ENCODE measurements around the gene TNFSF9. TPM values are rescaled to one million over a fixed set of nuclear protein-coding genes. Genes with fewer than 3 reads are reported as not detected.

TNFSF9 gene
- polyA plus RNA-seq, 1 of the 3 experiments (the other 2 are of a cell fraction), result 10.7 TPM

DNA sequence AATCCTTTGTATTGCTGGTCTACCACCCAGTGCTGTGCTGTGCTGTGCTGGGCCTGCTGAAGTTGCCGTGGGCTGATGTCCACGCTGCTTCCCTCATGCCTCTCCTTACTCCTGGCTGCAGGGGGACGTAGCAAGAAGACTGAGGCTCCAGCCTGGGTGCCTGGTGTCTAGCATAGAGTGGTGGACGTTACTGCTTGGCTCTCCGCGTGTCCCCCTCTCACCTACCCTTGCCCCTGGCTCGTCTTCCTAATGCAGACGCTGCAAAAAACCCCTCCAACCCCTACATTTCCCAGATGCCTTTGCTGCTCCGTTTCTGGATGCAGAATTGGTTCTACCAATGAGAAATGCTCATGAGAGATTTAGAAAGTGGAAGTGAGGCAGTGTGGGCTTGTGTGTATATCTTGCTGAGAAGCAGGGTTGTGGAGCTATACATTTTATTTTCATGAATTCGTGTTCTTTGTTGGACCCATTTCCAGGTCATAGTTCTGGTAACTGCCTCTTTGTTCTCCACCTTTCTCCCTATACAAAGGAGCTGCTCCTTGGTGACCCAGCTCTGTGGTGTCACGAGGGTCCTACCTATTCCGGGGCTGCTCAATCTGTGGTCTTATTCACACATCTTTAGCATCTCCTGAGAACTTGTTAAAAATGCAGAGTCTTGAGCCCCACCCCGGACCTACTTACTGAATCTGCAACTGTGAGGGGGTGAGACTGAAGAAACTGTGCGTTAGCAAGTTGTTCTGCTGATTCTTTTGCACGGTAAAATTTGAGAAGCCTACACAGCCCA lies 41.4 kb upstream of the TNFSF9 start:
- 32% methylated on average over 15 of the region's 15 CpGs for WGBS (ENCODE audit: low lambda C conversion rate)
- Histone ChIP-seq H3K9ac (no peak overlapping the region), H3K27ac (ENCODE audit: low read depth in 2 of 2, low read length in 1 of 2) (no peak overlapping the region), H3K9me2 (no peaks in the 10 kb centered on the region), H3K4me1 (ENCODE audit: control insufficient read depth in 1 of 2, insufficient read depth in 2 of 2, low read depth in 1 of 2, low read length in 1 of 2) (no peaks in the 10 kb centered on the region; a peak in 1 of 4 replicates), H3K4me2 (peak overlapping the region; percentile 5; the same call in 1 of the 2 replicates), H3K9me3 (no peaks in the 10 kb centered on the region), H3K79me2 (ENCODE audit: insufficient read depth) (no peaks in the 10 kb centered on the region), H3K27me3 (ENCODE audit: insufficient read depth) (no peaks in the 10 kb centered on the region), H3K4me3 (ENCODE audit: low read depth in 2 of 2, low read length in 1 of 2) (no peak overlapping the region), H3K36me3 (replicated peaks in 1 of 2; ENCODE audit: control insufficient read depth in 1 of 2, insufficient read depth in 2 of 2, low read length in 1 of 2) (no peaks in the 10 kb centered on the region), H2AFZ (ENCODE audit: low read depth) (peak overlapping the region; percentile 46; the same call in 1 of the 2 replicates), H3F3A (replicated peaks; ENCODE audit: insufficient read depth) (no peaks in the 10 kb centered on the region), H4K20me1 (ENCODE audit: insufficient read depth) (no peaks in the 10 kb centered on the region)
- ChIA-PET POLR2A (no interaction called here), CTCF (no interaction called here)
- DNase-seq, result no peak
- no peak for TF ChIP-seq ELF1 (IDR thresholded peaks at IDR 0.05)
- TF ChIP-seq FOSL2 (IDR thresholded peaks at IDR 0.05; ENCODE audit: borderline replicate concordance, low read depth), result no peak
- no peak for TF ChIP-seq NFIC (IDR thresholded peaks at IDR 0.05; ENCODE audit: borderline replicate concordance)
- no peak for TF ChIP-seq TAF1 (IDR thresholded peaks at IDR 0.05; ENCODE audit: borderline replicate concordance, low read depth, low read length)
- no peak for TF ChIP-seq YY1 (IDR thresholded peaks at IDR 0.05; ENCODE audit: low read depth)
- TF ChIP-seq SIN3A (IDR thresholded peaks at IDR 0.05; ENCODE audit: borderline replicate concordance, low read depth, low read length), result no peak
- TF ChIP-seq NRF1 (IDR thresholded peaks at IDR 0.05; ENCODE audit: low read depth, low read length), result no peak
- TF ChIP-seq, protein P1, sequence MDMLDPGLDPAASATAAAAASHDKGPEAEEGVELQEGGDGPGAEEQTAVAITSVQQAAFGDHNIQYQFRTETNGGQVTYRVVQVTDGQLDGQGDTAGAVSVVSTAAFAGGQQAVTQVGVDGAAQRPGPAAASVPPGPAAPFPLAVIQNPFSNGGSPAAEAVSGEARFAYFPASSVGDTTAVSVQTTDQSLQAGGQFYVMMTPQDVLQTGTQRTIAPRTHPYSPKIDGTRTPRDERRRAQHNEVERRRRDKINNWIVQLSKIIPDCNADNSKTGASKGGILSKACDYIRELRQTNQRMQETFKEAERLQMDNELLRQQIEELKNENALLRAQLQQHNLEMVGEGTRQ (IDR thresholded peaks at IDR 0.05; ENCODE audit: borderline replicate concordance, low read depth, low read length), result no peak
- TF ChIP-seq, protein P2, sequence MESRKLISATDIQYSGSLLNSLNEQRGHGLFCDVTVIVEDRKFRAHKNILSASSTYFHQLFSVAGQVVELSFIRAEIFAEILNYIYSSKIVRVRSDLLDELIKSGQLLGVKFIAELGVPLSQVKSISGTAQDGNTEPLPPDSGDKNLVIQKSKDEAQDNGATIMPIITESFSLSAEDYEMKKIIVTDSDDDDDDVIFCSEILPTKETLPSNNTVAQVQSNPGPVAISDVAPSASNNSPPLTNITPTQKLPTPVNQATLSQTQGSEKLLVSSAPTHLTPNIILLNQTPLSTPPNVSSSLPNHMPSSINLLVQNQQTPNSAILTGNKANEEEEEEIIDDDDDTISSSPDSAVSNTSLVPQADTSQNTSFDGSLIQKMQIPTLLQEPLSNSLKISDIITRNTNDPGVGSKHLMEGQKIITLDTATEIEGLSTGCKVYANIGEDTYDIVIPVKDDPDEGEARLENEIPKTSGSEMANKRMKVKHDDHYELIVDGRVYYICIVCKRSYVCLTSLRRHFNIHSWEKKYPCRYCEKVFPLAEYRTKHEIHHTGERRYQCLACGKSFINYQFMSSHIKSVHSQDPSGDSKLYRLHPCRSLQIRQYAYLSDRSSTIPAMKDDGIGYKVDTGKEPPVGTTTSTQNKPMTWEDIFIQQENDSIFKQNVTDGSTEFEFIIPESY (IDR thresholded peaks at IDR 0.05; ENCODE audit: borderline replicate concordance, low read depth), result no peak
- TF ChIP-seq GABPA (IDR thresholded peaks at IDR 0.05; ENCODE audit: low read depth), result no peak
- TF ChIP-seq MXI1 (IDR thresholded peaks at IDR 0.05; ENCODE audit: low read depth, low read length), result no peak
- TF ChIP-seq, protein P3, sequence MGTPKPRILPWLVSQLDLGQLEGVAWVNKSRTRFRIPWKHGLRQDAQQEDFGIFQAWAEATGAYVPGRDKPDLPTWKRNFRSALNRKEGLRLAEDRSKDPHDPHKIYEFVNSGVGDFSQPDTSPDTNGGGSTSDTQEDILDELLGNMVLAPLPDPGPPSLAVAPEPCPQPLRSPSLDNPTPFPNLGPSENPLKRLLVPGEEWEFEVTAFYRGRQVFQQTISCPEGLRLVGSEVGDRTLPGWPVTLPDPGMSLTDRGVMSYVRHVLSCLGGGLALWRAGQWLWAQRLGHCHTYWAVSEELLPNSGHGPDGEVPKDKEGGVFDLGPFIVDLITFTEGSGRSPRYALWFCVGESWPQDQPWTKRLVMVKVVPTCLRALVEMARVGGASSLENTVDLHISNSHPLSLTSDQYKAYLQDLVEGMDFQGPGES (IDR thresholded peaks at IDR 0.05; ENCODE audit: low read depth, low read length), result no peak
- TF ChIP-seq RCOR1 (IDR thresholded peaks at IDR 0.05; ENCODE audit: low read length), result no peak
- TF ChIP-seq GATA2 (CRISPR knock-in tag; IDR thresholded peaks at IDR 0.05), result no peak

All from SK-N-SH (cell line).